Activated T-cell treated with anti-CD3 and anti-CD28 coated beads, Interleukin-2, amount 50 U/mL, for 48 hours (primary cell): ENCODE measurements around the gene VTCN1.
"Not testable (repeated sequence)": the region's sequence is repeated elsewhere in the genome, so short reads cannot be mapped to it uniquely, and the experiment has no call there.

Experiments used
- DNase-seq, 2 experiments: peaks; one replicate each; pipeline ENCODE4 v3.0.0-alpha.2; 2020

Gene VTCN1

DNA sequence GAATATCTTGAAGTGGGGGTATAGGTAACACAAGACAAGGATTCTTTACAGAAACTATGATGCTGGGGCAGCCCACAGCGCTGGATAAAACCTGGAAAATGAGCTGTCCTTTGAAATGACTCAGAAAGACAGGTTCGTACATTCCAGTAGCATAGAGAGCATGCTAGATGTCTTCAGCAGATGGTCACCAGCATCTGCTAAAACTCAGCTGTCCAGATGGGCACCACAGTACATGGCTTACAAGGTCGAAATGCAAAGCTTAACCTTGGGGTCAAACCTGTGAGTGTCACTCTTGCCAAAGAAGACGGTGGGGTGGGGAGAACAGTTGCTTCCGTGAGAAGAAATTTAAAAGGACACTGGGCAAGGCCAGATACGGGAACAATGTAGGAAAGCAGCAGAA, 47.9 kb downstream of the VTCN1 start:
- no peak for DNase-seq

DNA sequence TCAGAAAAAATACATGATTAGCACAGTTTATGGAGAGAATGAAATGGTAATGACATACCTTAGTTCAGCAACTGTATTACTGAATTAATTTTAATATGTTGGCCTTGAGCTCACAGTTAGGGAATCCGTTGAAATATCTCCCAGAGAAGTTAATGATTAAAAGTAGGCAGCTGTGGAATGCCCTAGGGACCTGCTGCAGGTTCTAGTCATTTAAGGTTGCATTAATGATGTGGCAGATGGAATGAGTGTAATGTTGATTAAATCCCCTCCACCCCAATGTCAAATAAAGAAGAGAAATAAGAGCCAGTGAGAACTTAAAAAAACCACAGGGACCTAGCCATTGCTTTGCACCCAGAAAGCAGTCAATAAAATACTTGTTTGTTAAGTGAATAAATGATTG, 48.8 kb downstream of the VTCN1 start:
- DNase-seq: no peak

DNA sequence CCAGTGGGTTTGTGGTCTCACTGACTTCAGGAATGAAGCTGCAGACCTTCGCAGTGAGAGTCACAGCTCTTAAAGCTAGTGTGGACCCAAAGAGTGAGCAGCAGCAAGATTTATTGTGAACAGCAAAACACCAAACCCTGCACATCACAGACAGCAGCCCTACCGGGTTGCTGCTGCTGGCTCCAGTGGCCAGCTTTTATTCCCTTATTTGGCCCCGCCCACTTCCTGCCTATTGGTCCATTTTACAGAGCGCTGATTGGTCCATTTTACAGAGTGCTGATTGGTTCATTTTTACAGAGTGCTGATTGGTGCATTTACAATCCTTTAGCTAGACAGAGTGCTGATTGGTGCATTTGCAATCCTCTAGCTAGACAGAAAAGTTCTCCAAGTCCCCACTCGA, 59.4 kb downstream of the VTCN1 start:
- DNase-seq: not testable (repeated sequence)

DNA sequence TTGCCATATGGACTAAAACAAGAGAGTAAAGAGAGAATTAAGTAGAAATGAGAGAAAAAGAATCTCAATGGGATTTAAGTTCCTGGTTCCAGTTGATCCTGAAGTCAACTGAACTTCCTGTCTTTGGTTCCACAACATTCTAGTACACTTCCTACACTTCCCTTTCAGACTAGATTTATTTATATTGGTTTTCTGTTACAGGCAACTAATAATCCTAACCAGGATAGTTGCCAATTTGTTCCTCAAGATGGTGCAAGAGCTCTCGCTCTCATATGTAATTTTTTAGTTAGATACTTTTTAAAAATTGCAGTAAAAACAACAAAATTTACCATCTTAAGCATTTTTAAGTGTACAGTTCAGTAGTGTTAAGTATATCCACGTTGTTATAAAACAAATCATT, 60.4 kb downstream of the VTCN1 start:
- DNase-seq: no peak

DNA sequence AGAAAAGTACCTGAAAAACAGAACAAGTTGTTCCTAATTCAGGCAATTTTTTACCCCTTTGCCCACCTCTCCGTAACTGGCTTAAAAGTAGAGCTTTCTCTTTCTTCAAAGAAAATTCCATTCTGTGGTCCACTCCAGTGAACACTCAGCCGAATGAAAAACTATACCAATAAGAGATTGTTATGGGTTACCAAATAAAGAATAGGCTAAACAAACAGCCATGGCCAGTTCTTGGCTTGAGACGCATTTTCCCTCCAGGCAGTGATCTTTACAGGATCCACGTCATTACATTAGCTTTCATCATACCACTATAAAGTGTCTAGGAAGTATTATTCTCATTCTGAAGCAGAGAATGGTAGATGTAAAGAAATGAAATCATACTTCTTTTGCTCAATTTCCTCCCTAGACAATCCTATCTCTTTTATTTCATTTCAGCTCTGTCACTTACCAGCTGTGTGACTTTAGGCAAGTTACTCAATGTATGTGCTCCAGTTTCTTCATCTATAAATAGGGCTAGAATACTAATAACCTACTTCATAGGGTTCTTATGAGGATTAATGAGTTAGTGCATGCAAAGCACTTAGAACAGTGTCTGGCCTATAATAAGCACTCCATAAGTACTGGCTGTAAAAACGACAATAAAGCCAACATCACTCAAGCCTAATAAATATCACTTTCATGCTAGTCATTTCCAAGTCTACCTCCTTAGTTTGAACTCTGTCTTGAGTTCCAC, 62.7 kb downstream of the VTCN1 start:
- DNase-seq: no peak

DNA sequence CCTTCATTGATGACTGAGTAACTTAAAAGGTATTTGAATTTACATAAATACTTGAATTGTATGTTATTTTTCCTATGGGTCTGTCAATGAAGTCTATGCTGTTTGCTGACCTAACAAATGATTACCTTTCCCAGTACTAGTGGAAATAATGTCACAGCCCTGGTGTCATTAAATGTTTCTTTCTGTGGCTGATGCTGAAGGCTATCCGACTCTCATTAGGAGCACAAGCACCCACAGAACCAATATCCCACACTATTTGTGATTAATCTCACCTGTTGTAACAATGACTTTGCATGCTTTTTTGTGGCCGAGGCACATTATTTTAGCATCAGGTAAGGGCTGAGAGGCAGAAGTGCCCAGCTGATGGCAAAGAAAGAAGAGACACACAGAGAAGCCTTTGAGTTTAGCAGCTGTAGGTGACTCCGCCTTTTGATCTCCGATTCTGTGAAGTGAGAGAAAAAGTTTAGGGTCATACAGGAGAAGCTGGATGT, 63.3 kb downstream of the VTCN1 start:
- DNase-seq: no peak

DNA sequence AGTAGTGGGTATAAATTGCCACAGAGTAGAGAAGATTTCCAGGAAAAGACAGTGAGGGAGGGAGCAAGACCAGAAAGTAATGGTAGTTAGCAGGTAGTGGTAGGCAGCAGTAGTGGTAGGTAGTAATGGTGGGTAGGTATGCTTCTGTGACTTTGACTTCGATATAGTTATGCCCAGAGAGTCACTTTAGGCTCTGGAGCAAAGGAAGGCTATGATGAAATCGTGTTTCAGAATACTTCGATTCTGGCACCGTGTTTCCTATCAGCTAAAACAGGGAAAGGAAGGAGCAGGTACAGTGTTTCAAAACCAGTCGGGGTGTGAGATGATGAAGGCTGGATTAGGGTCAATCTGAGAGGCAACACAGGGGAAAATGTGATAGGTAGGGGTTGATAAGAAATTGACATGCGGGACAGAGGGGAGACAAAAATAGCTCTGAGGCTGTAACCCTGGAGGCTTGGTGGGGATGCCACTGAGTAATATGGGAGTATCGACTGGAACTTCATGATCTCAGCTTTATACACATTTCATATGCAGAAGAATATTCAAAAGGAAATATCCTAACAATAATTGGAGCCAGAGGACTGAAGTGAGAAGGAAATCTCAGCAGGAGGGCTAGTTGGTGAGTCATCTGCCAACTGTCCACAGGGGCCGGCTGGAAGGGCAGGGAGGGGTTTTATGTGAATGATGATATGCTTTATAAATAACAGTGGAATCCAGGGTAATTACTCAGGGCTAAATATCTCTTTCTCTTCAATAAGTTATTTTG, 64.0 kb downstream of the VTCN1 start:
- no peak for DNase-seq

DNA sequence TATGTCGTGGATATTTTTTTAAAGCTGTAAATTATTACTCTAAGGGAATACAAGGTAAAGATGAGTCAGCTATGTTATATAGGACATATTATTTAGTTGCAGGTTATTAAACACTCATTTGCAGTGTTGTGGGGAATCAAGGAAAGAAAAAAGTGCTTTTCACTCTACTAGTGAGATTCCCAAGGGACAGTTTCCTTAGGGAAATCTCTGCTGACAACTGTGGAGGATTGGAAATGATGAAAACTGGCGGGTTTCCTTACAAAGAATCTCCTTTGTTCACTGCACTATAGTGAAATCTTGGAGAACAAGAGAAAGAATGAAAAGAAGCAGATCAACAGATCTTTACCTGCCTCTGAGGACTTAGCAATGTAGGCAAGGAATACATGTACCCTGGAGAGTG, 64.7 kb downstream of the VTCN1 start:
- DNase-seq: no peak

DNA sequence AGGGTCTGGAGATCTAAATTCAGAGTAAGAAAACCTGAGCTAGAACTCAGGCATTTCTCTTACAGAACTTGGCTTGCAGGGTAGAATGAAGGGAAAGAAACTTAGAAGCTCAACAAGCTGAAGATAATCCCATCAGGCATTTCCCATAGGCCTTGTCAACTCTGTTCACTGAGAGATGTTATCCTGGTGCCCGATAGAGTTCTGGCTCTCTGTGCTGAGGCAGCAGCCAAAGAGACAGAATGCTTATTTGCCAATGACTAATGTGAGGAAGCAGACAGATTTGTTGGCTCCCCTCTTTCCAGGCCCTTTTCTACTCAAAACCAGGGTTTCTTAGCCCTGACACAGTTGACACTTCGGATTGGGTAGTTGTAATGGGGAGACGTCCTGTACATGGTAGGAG, 66.9 kb downstream of the VTCN1 start:
- DNase-seq: no peak

DNA sequence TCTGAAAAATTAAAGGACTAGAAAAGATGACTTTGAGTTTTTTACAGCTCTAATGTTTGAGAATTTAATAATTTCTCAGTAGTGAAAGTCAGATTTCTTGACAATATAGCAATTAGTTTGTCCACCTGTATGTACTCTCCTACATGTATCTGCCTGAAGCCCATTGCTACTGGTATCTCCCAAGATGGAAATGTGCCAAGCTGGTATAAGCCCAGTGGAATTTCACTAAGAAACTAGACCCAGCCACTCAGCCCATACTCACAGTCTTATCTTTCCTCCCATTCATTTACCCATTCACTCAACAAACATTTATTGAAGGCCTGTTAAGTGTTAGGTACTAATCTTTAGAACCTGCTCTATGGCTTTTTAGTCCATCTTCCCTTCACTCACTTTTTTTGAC, 67.6 kb downstream of the VTCN1 start:
- DNase-seq: no peak

DNA sequence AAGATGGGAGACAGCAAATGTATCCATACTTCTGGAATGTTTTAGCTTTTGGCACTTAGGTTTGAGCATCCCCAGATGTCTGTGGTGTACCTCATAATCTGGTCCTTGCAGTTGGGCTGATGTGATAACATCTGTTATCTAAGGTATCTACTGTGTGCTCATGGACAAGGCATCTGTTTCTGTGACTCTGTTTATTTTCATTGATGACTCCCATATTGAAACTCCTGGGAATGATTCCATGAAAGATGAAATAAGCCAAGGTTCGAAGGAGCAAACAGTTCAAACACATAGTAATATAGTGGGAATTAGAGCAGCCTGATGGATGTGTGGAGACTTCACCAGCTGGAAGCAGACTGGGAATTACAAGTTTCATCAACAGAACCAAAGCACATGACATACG, 68.5 kb downstream of the VTCN1 start:
- no peak for DNase-seq

DNA sequence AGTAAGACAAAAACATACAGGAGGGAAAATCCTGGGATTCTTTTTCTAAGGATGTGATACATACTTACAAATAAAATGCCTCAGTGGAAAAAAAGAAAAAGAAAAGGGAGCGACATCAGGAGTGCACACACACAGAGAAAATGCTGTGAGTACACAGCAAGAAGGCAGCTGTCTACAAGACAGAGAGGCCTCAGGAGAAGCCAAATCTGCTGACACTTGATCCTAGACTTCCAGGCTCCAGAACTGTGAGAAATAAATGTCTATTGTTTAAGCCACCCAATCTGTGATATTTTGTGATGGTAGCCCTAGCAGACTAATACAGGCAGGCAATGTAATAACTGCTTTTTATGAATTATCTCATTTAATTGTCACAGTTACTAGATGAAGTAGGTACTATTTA, 72.2 kb downstream of the VTCN1 start:
- DNase-seq: no peak

DNA sequence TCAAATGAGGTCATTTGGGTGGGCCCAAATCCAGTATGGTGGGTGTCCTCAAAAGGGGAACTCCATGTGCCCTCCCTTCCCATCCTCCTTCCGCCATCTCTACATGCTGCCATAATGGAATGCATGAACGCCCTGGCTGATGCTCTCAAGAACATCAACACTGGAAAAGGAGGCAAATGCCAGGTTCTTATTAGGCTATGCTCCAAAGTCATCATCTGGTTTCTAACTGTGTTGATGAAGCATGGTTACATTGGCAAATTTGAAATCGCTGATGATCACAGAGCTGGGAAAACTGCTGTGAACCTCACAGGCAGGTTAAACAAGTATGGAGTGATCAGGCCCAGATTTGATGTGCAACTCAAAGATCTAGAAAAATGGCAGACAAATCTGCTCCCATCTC, 72.6 kb downstream of the VTCN1 start:
- DNase-seq: no peak

DNA sequence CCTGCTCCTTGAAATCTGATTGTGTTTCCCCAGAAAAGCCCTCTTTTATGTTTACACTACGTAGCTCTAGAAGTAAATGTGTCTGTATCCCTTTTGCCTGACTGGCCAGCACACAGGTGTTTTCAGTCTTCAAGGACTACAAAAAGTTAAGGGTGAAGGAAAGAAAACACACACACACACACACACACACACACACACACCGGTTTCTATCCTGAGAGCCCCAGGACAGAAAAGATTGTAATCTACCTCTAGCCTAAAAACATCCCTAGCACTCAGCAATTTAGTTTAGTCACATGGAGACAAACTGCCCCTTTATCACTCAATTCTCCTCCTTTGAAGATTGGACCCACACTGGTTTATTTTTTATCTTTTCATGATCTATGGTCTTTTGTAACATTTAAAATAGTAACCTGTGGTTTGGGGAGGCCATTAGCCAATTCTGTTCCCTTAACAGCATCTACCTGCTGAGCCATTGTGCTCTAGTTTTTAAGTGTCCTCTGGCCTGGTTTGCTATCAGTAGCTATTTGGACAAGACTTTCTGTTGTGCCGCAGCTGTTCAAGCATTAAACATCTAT, 73.4 kb downstream of the VTCN1 start:
- no peak for DNase-seq

DNA sequence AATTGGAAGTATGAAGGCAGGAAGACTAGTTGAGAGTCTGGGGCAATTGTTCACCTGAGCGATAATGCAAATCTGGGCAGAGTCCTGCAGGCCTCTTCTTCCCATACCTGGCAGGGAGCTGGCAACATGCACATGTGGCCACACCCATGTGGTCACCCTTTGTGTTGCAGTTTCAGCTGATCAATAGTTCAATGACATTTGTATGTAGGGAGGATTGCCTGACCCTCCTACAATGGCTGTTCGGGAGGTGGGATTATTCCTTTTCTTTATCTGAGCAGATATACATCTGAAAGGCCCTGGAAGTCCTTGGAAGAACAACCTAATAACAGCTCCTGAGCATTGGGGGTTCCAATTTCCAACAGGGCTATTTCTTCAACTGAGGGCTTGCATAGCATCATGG, 74.0 kb downstream of the VTCN1 start:
- DNase-seq: no peak

DNA sequence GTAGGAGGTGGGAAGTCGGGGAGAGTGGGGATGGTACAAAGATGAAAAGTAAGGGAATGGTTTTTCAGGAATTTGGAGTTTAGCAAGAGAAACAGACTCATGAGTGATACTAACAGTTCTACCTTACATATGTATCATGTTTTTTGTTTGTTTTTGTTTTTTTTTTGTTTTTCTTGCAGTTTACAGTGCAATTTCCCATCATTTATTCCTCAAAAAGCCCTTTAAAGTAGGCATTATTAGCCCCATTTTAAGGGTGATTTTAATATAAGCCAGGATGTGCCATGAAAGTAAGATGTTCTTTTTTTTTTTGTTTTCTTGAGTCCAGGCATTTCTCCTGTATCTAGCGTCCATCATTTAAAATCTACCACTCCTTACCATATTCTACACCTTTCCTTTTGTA, 75.4 kb downstream of the VTCN1 start:
- no peak for DNase-seq

DNA sequence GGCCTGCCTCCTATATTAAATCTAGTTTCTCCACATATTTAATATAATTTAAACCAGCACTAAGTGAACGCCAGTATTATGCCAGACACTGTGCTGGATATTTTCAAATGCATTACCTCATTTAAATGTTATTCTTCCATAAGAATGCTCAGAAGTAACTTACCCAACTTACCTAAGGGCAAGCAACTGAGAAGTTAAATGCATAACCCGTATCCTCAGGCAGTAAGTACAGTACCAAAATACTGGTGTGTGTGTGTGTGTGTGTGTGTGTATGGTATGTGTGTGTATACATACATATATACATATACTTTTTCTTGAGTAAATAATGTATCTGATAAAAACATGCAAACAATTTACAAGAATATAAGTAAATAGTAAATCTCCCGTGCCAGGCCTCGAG, 80.2 kb downstream of the VTCN1 start:
- DNase-seq: no peak

DNA sequence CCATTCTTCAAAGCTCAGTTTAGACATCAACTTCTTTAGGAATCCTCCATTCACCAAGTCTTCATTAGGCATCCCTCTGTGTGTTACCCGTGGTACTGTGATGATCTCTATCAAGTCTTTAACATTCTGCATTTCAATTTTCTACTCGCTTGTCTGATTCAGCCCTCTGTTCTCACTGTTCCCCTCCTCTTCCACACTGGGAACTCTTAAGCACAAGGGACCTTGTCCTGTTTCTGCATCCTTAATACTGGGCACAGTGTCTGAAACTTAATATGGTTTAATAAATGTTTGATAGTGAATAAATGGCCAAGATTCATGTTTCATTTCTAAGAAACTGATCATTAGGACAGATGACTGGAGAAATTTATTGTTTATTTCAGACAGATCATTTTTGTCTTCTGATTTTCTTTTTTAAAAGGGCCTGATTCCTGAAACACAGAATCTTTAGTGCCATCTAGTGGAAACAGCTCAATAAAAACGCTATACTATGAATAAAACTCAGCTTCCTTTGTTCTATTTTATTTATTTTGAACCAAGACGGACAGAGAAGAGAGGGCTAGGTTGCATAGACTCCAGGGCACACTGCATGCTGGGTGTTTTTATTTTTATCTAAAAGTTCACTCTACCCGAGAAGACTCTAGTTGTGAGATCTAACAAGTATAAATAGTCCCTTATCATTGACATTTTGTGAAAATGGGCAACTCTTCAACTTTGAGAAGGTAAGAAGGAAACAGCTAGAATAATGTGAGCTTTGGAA, 82.2 kb downstream of the VTCN1 start:
- DNase-seq: no peak

DNA sequence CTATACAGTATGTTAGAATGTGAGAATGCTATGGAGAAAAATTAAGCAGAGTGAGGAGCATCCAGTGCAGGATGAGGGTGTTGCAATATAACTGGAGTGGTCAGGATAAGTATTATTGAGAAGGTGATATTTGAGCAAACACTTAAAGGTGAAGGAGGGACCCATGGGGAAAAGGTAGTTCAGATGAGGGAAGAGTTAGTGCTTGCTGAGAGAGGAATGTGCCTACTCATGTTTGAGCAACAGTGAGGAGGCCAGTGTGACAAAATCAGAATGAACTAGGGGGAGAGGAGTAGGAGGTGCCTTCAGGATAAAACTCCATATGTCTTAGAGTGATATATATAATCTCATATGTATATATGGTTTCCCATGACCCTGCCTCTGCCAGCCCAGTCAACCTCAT, 82.9 kb downstream of the VTCN1 start:
- DNase-seq: no peak

DNA sequence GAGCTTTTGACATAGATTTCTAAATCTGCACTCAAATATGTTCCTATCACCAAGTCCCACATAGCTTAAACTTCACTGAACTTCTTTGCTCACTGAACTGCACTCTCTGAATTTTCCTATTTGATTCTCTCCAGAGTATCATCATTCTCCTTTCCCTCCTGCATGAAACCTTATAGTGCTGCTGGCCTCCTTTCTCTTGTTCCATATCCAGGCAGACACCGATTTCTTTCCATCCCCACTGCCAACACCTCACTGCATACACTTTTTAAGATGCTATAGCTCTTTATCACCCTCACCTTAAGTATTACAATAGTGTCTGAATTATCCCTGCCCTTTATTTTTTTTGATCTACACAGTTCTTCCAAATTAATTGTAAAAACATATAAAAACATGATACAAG, 86.1 kb downstream of the VTCN1 start:
- DNase-seq: no peak

DNA sequence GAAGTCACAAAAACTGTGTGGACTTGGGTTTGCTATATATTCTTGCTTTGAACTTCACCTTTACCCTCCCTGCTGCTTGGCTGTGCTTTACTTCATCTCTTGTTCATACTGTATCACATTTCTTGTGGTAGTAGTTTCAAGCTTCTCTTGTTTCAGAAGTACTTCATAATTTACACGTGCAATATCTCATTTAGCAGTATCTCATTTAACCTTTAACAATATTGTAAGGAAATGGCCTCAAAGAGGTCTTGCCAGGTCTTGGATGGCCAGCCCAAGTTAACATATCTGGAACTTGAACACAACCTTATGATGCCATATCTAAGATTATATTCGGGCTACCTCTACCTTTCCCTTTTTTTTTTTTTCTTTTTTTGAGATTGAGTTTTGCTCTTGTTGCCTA, 87.5 kb downstream of the VTCN1 start:
- no peak for DNase-seq

DNA sequence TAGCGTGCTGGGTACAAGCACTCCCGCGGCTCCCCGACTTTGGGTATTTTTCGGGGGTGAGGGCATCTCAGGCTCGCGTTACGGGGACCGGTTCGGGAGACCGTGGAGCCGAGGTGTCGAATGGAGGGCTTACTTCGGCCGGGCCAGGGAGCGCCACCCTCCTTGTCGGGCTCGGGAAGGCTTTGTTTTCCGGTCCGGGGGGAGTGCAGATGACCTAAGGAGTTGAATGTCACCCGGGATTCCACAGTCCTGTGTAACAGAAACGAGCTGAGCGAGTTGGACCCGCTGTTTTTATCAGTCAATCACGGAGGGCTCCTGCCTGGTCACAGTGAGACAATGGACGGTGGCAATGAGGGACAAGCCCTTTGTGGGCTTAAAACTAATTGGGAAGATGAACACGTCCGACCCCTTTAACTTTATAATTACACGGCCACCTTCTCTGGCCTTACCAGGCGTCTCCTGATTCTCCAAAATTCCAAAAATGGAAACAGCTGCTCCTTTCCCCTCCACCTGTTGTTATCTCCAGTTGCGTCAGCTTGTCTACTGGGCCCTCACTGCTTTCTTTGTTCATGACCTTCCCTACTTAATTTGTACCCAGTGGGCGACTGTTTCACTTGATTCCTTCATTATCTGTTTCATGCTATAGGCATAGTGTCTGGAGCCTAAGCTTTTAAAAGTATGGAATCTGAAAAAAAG, 88.2 kb downstream of the VTCN1 start:
- no peak for DNase-seq
